Adrenal gland (tissue), 12 donors: ENCODE data around the gene PPIL6. TPM values are rescaled to one million over a fixed set of nuclear protein-coding genes. Genes with fewer than 3 reads are reported as not detected.

Experiments used
- DNase-seq, 7 donors: peaks; one replicate each; pipeline ENCODE4 v3.0.0-alpha.2; 2019 to 2020
- H3K27ac ChIP-seq, 5 donors: fragments of 200-600 bp; sonication (generic) in 4 of 5; 1 replicate in 3 of 5; 2 replicates in 2 of 5; pipeline versions ENCODE4 v1.5.1 to v1.8.0; 2016 to 2020; ENCODE audit warnings: mild to moderate bottlenecking in 1 of 5
- H3K27me3 ChIP-seq: fragments of 200-600 bp; 2 replicates; pipeline ENCODE4 v1.8.0; 2021
- H3K36me3 ChIP-seq, 2 donors: fragments of 200-600 bp; replicated peaks in 1 of 2; 1 replicate in 1 of 2; 2 replicates in 1 of 2; pipeline versions ENCODE4 v1.5.1 to v1.8.0; 2018 to 2022
- H3K4me1 ChIP-seq, 2 donors: fragments of 200-600 bp; replicated peaks in 1 of 2; 1 replicate in 1 of 2; 2 replicates in 1 of 2; pipeline versions ENCODE4 v1.5.1 to v1.8.0; 2018 to 2021
- H3K4me3 ChIP-seq, 4 donors: fragments of 200-600 bp; sonication (generic) in 3 of 4; one replicate each; pipeline ENCODE4 v1.5.1; 2016 to 2018
- H3K9me3 ChIP-seq, 3 donors: fragments of 200-600 bp; sonication (generic) in 1 of 3; replicated peaks in 1 of 3; 1 replicate in 2 of 3; 2 replicates in 1 of 3; pipeline versions ENCODE4 v1.5.1 to v1.8.0; 2016 to 2021
- CTCF ChIP-seq, 6 experiments: fragments of 450-650 bp in 4 of 6; fragments of 200-600 bp in 2 of 6; sonication (generic) in 1 of 6; IDR thresholded peaks; 1 replicate in 5 of 6; 2 replicates in 1 of 6; pipeline versions ENCODE4 v1.5.1 to v1.8.0; 2016 to 2021; ENCODE audit warnings: antibody characterized with exemption in 6 of 6, mild to moderate bottlenecking in 2 of 6, moderate library complexity in 1 of 6
- POLR2A ChIP-seq, 2 donors: fragments of 450-650 bp; IDR thresholded peaks; one replicate each; pipeline ENCODE4 v1.6.1; 2017; ENCODE audit warnings: antibody characterized with exemption in 2 of 2, mild to moderate bottlenecking in 2 of 2, moderate library complexity in 1 of 2
- WGBS, 4 donors: extraction: QIAGEN DNeasy Blood & Tissue Kit in 2 of 4; methylation state at CpG; one replicate each; pipeline versions ENCODE4 v1.1.5 to v1.1.7; 2013 to 2017; 5-methylcytosine and 5-hydroxymethylcytosine counted together
- intact Hi-C, 2 donors: fragments of 100-400 bp; cut with DNase I; formaldehyde crosslinking; loops; one replicate each; pipeline versions ENCODE4 v1.14.1 to v1.15.0; 2022 to 2023
- polyA plus RNA-seq, 3 donors: library from polyadenylated mRNA; stranded (reverse); fragments of 200-250 nt in 2 of 3; fragments of 350-450 nt in 1 of 3; fragmentation: Illumina TruSeq in 1 of 3; extraction: RNeasy Lipid Tissue Mini Kit (QIAGEN cat#74804) in 1 of 3; gene quantifications; one replicate each; pipeline ENCODE4 v1.2.3, GENCODE V29; 2013 to 2014
- total RNA-seq, 9 donors: library from RNA; depleted of rRNA in 4 of 9; stranded (reverse); fragments of >200 nt in 4 of 9; fragments of 120-200 nt in 1 of 9; fragmentation: NEBNext Ultra II Directional in 1 of 9; extraction: Animal tissue kit (Norgen Biotek cat#: 25700) in 1 of 9; gene quantifications; one replicate each; pipeline versions ENCODE4 v1.1.0 to v1.2.4, GENCODE V29; 2013 to 2023
- donor health status: healthy with polysubstance abuse.
- donor health status: Bipolar disorder and iron deficiency.
- donor health status: DM: yes; HTN: yes; CAD: no.
- donor health status: DM: no; HTN: no; CAD: no.
- donor health status: DM: no; HTN: no; CAD: no.
- donor health status: DM: yes; HTN: yes; CAD: no.

The PPIL6 gene
- total and polyA plus RNA-seq, 12 donors: 0.48 to 3.3 (median 1.3) TPM

GRCh38 chr6:109477184-109477583 lies 36.8 kb upstream of the PPIL6 start:
- Histone ChIP-seq H3K4me3 (no peak overlapping the region), H3K36me3 (peaks cover 0 to 43% of the 10 kb centered on the region in 2 donors), H3K27ac (no peak overlapping the region), H3K9me3 (no peaks in the 10 kb centered on the region), H3K4me1 (peaks cover 8 to 47% of the 10 kb centered on the region in 2 donors), H3K27me3 (no peaks in the 10 kb centered on the region)
- no peak for DNase-seq
- WGBS, 4 donors: 92 to 99% (median 97%) methylated on average over 2 of the region's 2 CpGs
- TF ChIP-seq POLR2A (IDR thresholded peaks at IDR 0.05): no peak
- TF ChIP-seq CTCF (IDR thresholded peaks at IDR 0.05): no peak
- intact Hi-C loops: no loop called here

DNA sequence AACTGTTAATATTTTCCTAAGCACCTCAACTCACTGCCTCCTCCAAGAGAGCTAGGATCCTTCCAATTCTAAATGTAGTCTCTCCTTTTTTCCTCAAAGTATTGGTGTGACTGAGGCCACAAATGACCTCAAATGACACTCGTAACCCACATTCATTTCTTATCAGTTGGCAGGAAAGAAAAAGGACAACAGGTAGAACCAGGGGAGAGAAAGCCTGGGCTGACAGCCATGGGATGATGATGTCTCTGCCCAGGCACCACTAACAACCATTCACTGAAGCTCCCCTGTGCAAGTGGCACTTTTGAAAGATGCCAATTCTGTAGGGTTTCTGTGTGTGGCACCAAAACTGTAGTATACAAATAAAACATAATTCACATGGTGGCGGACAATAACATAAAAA lies 35.2 kb upstream of the PPIL6 start:
- intact Hi-C loops: no loop called here
- H3K27me3 ChIP-seq: no peaks in the 10 kb centered on the region
- WGBS, 4 donors: 69 to 84% (median 74%) methylated on average over 2 of the region's 2 CpGs
- H3K4me1 ChIP-seq: peaks cover 6 to 31% of the 10 kb centered on the region in 2 donors
- peaks cover 0 to 51% of the 10 kb centered on the region in 2 donors for H3K36me3 ChIP-seq
- no peak for TF ChIP-seq POLR2A (IDR thresholded peaks at IDR 0.05)
- H3K27ac ChIP-seq: no peak overlapping the region
- no peak overlapping the region for H3K4me3 ChIP-seq
- no peaks in the 10 kb centered on the region for H3K9me3 ChIP-seq
- no peak for DNase-seq

- intact Hi-C loops: no loop called here
- 81 to 88% (median 83%) methylated on average over 4 of the region's 4 CpGs for whole genome bisulfite sequencing, 4 donors
- H3K36me3 ChIP-seq: peaks cover 0 to 56% of the 10 kb centered on the region in 2 donors
Observed at GRCh38 chr6:109474995-109475394, 34.6 kb upstream of the PPIL6 start.

DNA sequence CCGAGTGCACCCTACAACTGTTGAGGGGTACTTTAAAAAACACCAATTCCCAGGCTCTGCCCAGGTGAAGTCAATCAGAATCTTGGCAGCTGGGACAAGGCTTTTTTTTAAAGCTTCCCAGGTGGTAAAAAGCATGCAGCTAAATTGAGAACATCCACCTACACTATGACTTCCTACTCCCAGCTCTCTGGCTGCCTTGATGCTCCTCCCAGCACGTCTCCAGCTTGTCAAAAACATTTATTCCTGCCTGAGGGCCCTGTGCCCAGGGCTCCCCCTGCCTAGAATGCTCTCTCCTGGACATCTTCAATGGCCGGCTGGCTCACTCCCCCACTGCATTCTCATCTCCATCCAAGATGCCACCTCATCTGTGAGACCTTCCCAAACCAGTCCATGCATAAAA lies 32.7 kb upstream of the PPIL6 start:
- H3K4me3 ChIP-seq: no peak overlapping the region
- no peak for TF ChIP-seq CTCF (IDR thresholded peaks at IDR 0.05)
- no peak for TF ChIP-seq POLR2A (IDR thresholded peaks at IDR 0.05)
- 93 to 96% (median 94%) methylated on average over 3 of the region's 3 CpGs for WGBS, 4 donors
- DNase-seq: no peak
- intact Hi-C loops: no loop called here
- H3K4me1 ChIP-seq: peaks cover 0 to 9% of the 10 kb centered on the region in 2 donors
- H3K9me3 ChIP-seq: no peaks in the 10 kb centered on the region
- peaks cover 0 to 61% of the 10 kb centered on the region in 2 donors for H3K36me3 ChIP-seq
- no peak overlapping the region for H3K27ac ChIP-seq
- no peaks in the 10 kb centered on the region for H3K27me3 ChIP-seq

More at GRCh38 chr6:109474995-109475394, 34.6 kb upstream of the PPIL6 start:
- no peak overlapping the region for H3K27ac ChIP-seq
- TF ChIP-seq CTCF (IDR thresholded peaks at IDR 0.05) (no peak), POLR2A (IDR thresholded peaks at IDR 0.05) (no peak)
- H3K4me1 ChIP-seq: peaks cover 6 to 25% of the 10 kb centered on the region in 2 donors
- no peak overlapping the region for H3K4me3 ChIP-seq
- no peaks in the 10 kb centered on the region for H3K27me3 ChIP-seq
- DNase-seq: no peak
- H3K9me3 ChIP-seq: no peaks in the 10 kb centered on the region
